Tibial nerve (tissue), 4 donors: ENCODE data around the gene PSME2. TPM values are rescaled to one million over a fixed set of nuclear protein-coding genes. Genes with fewer than 3 reads are reported as not detected.
A peak's percentile ranks its signal among the peaks of the same experiment; 100 is the strongest.

Experiments
- DNase-seq, 2 donors: peaks; one replicate each; pipeline ENCODE4 v3.0.0-alpha.2; 2019; ENCODE audit warnings: low spot score in 2 of 2
- H3K27ac ChIP-seq, 4 donors: fragments of 200-600 bp; sonication (generic) in 3 of 4; one replicate each; pipeline ENCODE4 v1.5.1; 2017 to 2019; ENCODE audit warnings: mild to moderate bottlenecking in 1 of 4
- H3K27me3 ChIP-seq, 2 donors: fragments of 200-600 bp; sonication (generic) in 1 of 2; one replicate each; pipeline versions ENCODE4 v1.5.1 to v1.6.0; 2017 to 2019
- H3K36me3 ChIP-seq, 3 donors: fragments of 200-600 bp; sonication (generic); one replicate each; pipeline ENCODE4 v1.5.1; 2018 to 2019
- H3K4me1 ChIP-seq, 4 donors: fragments of 200-600 bp; sonication (generic) in 3 of 4; one replicate each; pipeline ENCODE4 v1.5.1; 2017 to 2019
- H3K4me3 ChIP-seq, 4 donors: fragments of 200-600 bp; sonication (generic) in 3 of 4; one replicate each; pipeline ENCODE4 v1.5.1; 2017 to 2019; ENCODE audit warnings: mild to moderate bottlenecking in 1 of 4, moderate library complexity in 1 of 4
- H3K9me3 ChIP-seq, 4 donors: fragments of 200-600 bp; sonication (generic) in 3 of 4; one replicate each; pipeline ENCODE4 v1.5.1; 2017 to 2019
- CTCF ChIP-seq, 5 experiments: fragments of 200-600 bp in 3 of 5; fragments of 450-650 bp in 2 of 5; sonication (generic) in 3 of 5; IDR thresholded peaks; one replicate each; pipeline ENCODE4 v1.5.1; 2016 to 2019; ENCODE audit warnings: antibody characterized with exemption in 5 of 5, mild to moderate bottlenecking in 3 of 5, moderate library complexity in 2 of 5
- EP300 ChIP-seq, 2 donors: sonication (generic); formaldehyde crosslinking; IDR thresholded peaks; one replicate each; pipeline ENCODE4 v1.6.1; 2017; ENCODE audit warnings: antibody characterized with exemption in 2 of 2, mild to moderate bottlenecking in 1 of 2
- POLR2A ChIP-seq, 2 donors: fragments of 450-650 bp; IDR thresholded peaks; one replicate each; pipeline ENCODE4 v1.6.1; 2017; ENCODE audit warnings: antibody characterized with exemption in 2 of 2, mild to moderate bottlenecking in 2 of 2, moderate library complexity in 2 of 2
- WGBS, 2 donors: methylation state at CpG; one replicate each; pipeline ENCODE4 v1.1.5; 2018; 5-methylcytosine and 5-hydroxymethylcytosine counted together
- total RNA-seq, 4 donors: library from RNA; depleted of rRNA; stranded (reverse); fragments of >200 nt; gene quantifications; one replicate each; pipeline ENCODE4 v1.1.0, GENCODE V29; 2016

Gene PSME2
- total RNA-seq, 4 donors from 2014 or later, result 33.7 to 64.0 (median 51.9) TPM

GRCh38 chr14:24098927-24099813, 47.2 kb downstream of the PSME2 start:
- Histone ChIP-seq H3K27me3 (no peaks in the 10 kb centered on the region), H3K9me3 (no peaks in the 10 kb centered on the region), H3K27ac (no peak overlapping the region), H3K4me1 (peaks cover 0 to 16% (median 6%) of the 10 kb centered on the region in 4 donors), H3K36me3 (peaks cover 0 to 58% (median 13%) of the 10 kb centered on the region in 3 donors), H3K4me3 (no peak overlapping the region)
- WGBS, 2 donors, result 82 to 96% methylated on average over 8 to 10 of the region's 17 CpGs
- TF ChIP-seq EP300 (IDR thresholded peaks at IDR 0.05) (no peak), CTCF (IDR thresholded peaks at IDR 0.05) (no peak)
- no peak for DNase-seq

GRCh38 chr14:24098229-24098926, 48.0 kb downstream of the PSME2 start:
- H3K9me3 ChIP-seq, result no peaks in the 10 kb centered on the region
- 93 to 95% methylated on average over 15 to 16 of the region's 16 CpGs for WGBS, 2 donors

GRCh38 chr14:24096545-24097181, 49.7 kb downstream of the PSME2 start:
- TF ChIP-seq EP300 (IDR thresholded peaks at IDR 0.05) (no peak), POLR2A (IDR thresholded peaks at IDR 0.05) (no peak), CTCF (IDR thresholded peaks at IDR 0.05) (no peak)
- no peak for DNase-seq
- WGBS, 2 donors, result 96 to 97% methylated on average over 6 to 7 of the region's 8 CpGs
- H3K27me3 ChIP-seq, result no peaks in the 10 kb centered on the region
- H3K4me3 ChIP-seq, result no peak overlapping the region
- peaks cover 0 to 38% (median 13%) of the 10 kb centered on the region in 3 donors for H3K36me3 ChIP-seq
- H3K9me3 ChIP-seq, result no peaks in the 10 kb centered on the region
- H3K4me1 ChIP-seq, result peaks cover 0 to 33% (median 12%) of the 10 kb centered on the region in 4 donors
- H3K27ac ChIP-seq, result no peak overlapping the region

More at GRCh38 chr14:24098229-24098926, 48.0 kb downstream of the PSME2 start:
- H3K4me1 ChIP-seq, result peaks cover 0 to 22% (median 8%) of the 10 kb centered on the region in 4 donors
- peaks cover 0 to 50% (median 13%) of the 10 kb centered on the region in 3 donors for H3K36me3 ChIP-seq
- no peak for TF ChIP-seq CTCF (IDR thresholded peaks at IDR 0.05)
- TF ChIP-seq EP300 (IDR thresholded peaks at IDR 0.05), result no peak
- no peak for TF ChIP-seq POLR2A (IDR thresholded peaks at IDR 0.05)
- no peak overlapping the region for H3K4me3 ChIP-seq
- H3K27ac ChIP-seq, result no peak overlapping the region
- no peak for DNase-seq
- no peaks in the 10 kb centered on the region for H3K27me3 ChIP-seq

- no peaks in the 10 kb centered on the region for H3K9me3 ChIP-seq
- peaks cover 0 to 33% (median 12%) of the 10 kb centered on the region in 4 donors for H3K4me1 ChIP-seq
- DNase-seq, result peak; percentile 37 to 61
- peak in 1 of 2 donors; percentile 46 for TF ChIP-seq POLR2A (IDR thresholded peaks at IDR 0.05)
- TF ChIP-seq EP300 (IDR thresholded peaks at IDR 0.05), result peak in 1 of 2 donors; percentile 12
- no peak for TF ChIP-seq CTCF (IDR thresholded peaks at IDR 0.05)
- peaks cover 0 to 26% (median 13%) of the 10 kb centered on the region in 3 donors for H3K36me3 ChIP-seq
- H3K27me3 ChIP-seq, result no peaks in the 10 kb centered on the region
- H3K27ac ChIP-seq, result peak overlapping the region; percentile 88 to 98 (median 93)
- WGBS, 2 donors, result 60 to 61% methylated on average over 12 of the region's 12 CpGs
- peak overlapping the region; percentile 67 to 98 (median 84) for H3K4me3 ChIP-seq
These were observed 50.9 kb downstream of the PSME2 start for GRCh38 chr14:24095271-24096068.
